HL-60/S4 (cell line): Measurements from ENCODE around the gene TMEM141.
"Not testable (repeated sequence)": the region's sequence is repeated elsewhere in the genome, so short reads cannot be mapped to it uniquely, and the experiment has no call there.

Experiments
- in situ Hi-C: fragments of 300-500 bp; cut with MboI; formaldehyde crosslinking; loops from 2 replicates; pipeline ENCODE4 v1.14.3; 2022; ENCODE audit warnings: low sequenced_read_pairs

Gene TMEM141

DNA sequence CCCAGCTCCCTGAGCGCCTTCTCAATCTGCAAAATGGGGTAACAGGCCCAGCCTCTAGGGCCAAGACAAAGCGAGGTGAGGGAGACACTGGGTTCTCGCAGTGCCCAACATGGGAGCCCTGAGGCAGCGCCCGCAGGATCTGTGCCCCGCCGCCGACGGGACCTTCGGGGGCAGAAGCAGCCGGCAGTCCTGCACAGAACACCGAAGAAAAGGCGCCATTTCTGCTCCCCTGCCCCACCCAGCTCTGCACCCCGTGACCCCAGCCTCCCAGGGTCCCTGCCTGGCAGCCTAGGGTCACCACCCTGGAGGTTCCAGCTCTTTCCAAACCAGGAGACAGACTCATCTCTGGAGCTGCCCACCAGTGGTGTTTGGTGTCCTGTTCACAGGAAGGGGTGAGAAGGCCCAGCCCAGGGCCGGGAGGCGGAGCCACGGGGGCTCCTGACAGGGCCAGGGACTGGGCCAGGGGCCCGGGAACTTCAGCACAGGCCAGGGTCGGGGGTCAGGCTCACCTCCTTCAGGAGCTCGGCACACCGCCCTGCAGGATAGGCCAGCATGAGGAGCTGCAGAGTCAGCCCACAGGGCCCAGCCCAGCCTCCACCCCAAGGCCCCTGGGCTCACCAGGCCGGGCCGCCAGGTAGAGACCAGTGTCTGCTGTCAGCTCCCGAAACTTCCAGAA is 36.4 kb upstream of the TMEM141 start:
- in situ Hi-C loops, result no loop called here

GRCh38 chr9:136755302-136756133 is 35.6 kb upstream of the TMEM141 start:
- in situ Hi-C loops, result not testable (repeated sequence)

DNA sequence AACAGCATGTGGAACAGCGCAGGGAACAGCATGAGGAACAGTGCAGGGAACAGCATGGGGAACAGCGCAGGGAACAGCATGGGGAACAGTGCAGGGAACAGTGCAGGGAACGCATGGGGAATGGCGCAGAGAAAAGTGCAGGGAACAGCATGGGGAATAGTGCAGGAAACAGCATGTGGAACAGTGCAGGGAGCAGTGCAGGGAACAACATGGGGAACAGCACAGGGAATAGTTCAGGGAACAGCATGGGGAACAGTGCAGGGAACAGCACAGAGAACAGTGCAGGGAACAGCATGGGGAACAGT is 35.1 kb upstream of the TMEM141 start:
- in situ Hi-C loops, result no loop called here

DNA sequence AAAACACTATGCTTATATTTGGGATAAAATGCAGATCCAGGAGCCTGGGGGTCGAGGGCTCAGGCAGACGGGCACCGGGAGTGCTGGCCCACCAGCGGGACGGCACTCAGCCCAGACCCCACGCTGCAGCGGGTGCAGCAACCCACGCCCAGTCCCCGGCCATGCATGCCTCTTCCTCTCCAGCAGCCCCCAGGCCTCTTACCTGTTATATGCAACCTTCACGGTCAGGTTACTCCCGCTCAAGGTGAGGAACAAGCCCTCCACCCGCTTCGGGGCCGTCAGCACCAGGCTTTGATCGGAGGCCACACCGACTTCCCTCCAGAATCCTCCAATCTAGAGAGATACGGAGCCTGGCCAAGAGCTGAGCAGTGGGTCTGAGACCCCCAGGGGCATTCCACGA is 34.3 kb upstream of the TMEM141 start:
- in situ Hi-C loops, result no loop called here

DNA sequence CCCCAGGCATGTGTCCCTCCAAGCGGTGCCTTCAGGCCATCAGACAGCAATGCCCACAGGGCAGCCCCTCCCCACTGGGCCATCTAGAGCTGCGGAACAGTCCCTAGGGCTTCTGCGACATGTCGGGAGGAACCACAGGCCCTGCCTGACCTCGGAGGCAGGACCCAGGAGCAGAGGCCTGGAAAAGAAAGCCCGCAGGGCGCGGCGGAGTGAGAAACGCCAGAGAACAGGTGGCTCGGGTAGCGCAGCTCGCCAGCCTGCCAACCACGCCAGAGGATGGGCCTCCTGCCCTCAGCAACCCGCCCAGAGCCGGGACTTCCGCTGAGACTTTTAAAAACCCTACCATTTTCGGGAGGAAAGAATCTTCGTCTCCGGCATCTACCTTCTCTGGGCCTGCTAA is 33.8 kb upstream of the TMEM141 start:
- in situ Hi-C loops, result no loop called here

DNA sequence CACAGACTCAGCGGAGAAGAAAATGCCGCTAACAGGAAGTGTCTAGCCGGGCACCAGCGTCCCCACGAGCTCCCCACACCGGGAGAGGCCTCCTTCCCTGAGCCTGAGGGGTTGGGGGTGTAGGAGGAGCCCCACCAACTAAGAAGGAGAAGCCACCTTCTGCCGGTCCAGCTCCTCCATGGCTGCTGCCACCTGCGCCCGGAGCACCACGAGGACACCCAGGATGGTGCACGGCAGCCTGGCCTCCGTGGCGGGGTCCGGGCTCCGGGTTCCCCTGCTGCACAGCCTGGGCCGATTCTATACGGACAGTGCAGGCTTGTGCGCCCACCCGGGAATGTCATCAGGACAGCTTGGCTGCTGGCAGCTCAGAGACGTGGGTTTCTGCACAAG is 33.4 kb upstream of the TMEM141 start:
- in situ Hi-C loops, result no loop called here

DNA sequence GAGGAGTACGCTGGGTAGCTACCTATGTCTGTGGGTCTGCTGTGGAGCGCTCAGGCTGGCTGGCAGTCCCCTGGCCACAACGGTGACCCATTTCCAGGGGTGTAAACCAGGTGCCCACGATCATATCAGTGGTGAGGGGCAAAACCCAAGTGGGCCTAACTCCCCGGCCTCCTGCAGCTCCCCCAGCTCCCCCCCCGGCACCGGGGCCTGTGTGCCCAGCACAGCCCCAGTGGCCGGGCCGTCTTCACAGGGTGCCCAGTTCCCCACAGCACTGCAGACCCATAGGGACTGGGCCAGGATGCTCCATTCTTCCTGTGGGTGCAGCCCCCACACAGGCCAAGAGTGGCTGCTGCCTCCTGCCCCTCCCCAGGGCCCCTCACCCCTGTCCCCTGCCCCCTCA is 32.1 kb upstream of the TMEM141 start:
- in situ Hi-C loops, result no loop called here

DNA sequence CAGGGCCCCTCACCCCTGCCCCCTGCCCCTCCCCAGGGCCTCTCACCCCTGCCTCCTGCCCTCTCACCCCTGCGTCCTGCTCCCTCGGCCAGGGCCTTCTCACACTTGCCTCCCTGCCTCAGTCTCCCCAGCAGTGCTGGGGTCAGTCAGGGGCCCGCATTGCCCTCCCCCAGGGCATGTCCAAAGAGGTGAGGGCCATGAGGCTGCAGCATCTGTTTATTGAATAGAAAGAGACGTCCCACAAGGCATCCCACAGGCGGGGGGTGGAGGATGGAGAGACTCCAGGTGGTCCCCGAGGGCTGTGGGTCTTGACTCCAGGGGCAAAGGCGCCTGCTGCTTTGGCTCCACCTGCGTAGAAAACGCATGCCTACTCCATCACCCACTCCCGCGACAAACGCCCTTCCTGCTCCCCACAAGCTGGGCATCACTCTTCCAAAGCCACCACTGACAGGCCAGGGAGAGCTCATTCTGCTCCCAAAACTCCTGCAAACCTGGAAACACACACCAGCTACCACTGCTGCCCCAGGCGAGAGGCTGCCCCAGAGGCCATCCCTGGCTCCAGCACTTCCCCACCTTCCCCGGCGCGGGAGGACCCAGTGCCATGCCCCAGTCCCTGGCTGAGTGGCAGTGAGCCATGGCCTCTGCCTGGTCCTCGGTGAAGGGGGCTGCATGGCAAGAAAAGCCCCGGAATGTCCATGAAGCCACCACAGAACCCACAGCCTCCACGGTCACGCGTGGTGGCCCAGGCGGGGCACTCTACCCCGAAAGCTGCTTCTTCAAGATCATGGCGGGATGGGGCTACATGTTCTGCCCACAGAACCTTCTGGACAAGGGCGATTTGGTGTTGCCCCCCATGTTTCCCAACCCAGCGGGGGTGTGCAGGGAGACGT is 31.5 kb upstream of the TMEM141 start:
- in situ Hi-C loops, result no loop called here

DNA sequence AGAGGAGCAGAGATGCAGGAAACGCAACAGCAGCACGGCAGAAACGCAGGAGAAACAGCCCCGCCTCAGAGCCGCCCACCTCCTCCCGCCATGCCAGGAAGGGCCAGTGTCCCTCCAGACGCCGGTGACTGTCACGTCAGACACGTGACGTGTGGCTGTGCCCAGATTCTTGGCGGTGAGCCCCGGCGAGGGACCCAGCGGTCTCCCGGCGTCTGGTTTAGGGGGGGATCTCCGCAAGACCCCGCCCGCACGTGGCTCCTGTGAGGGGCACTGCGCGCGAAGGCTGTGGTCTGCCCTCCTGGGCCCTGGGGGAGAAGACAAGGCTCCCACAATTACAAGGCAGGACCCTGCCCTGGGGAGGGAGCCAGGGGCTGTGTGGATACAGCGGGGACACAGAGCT is 30.7 kb upstream of the TMEM141 start:
- in situ Hi-C loops, result no loop called here

GRCh38 chr9:136760834-136761544 is 30.2 kb upstream of the TMEM141 start:
- in situ Hi-C loops, result not testable (repeated sequence)

GRCh38 chr9:136761545-136761981 is 29.6 kb upstream of the TMEM141 start:
- in situ Hi-C loops, result no loop called here

GRCh38 chr9:136762221-136762691 is 28.9 kb upstream of the TMEM141 start:
- in situ Hi-C loops, result no loop called here

- in situ Hi-C loops, result no loop called here
These were observed 28.1 kb upstream of the TMEM141 start for GRCh38 chr9:136762915-136763648.

DNA sequence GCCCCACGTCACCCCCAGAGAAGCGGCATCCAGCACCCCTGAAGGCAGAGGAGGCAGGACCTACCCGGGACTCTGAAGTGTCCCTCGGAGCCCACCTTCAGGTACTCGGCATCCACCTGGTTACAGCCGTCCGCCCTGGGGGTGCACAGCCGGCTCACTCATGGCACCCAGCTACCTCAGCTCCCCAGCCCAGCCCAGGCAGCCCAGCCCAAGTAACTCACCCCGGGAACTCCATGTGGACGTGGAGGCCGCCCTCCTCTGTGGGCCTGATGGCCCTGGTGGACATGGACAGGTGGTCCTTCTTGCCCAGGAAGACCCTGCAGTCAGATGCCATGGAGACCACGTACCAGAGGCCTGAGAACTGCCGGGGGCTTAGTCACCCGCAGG is 27.5 kb upstream of the TMEM141 start:
- in situ Hi-C loops, result no loop called here

- in situ Hi-C loops, result no loop called here
These were observed 26.7 kb upstream of the TMEM141 start, which contains the start of gene LCN15 for GRCh38 chr9:136764301-136764891. LCN15 (minus strand) TSS chr9:136764518; CDS start chr9:136764488, 30 bp downstream.

DNA sequence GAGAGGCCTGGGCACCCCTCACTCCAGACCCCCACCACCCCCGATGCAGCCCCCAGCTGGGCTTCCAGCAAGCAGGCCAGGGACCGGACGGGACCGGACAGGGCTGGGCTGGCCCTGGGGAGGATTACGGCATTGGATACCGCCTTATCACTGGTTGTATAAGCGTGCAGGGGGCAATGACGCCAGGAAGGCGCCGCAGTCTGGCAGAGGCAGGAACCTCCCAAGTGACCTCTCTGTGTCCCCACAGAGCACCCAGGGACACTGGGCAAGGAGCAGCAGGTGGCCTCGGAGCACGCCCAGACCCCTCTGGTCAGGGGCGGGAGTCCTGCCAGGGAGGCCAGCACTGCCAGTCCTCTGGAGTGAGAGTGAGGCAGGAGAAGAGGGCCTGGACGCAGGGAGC is 26.1 kb upstream of the TMEM141 start:
- in situ Hi-C loops, result no loop called here

DNA sequence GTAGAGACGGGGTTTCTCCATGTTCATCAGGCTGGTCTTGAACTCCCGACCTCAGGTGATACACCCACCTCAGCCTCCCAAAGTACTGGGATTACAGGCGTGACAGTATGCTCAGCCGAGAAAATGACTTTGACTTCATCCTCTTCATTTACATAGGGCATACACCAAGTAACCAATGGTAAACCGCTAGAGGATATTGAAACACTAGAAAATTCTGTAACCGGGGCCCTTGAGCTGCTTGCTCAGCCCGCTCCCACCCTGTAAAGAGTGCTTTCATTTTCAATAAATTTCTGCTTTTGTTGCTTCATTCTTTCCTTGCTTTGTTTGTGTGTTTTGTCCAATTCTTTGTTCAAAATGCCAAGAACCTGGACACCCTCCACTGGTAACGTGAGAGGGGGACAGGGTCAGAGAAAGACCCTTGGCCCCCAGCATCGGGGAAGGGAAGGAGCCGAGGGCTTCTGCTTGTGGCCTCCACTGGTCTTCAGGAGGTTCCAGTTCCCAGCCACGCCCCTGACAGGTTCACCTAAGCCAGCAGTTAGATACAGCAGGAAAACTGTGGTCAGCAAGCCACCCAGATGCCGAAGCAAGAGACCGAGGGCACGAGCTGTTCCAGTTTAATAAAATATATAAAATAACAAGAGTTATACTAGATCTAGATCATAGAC is 25.3 kb upstream of the TMEM141 start:
- in situ Hi-C loops, result not testable (repeated sequence)

DNA sequence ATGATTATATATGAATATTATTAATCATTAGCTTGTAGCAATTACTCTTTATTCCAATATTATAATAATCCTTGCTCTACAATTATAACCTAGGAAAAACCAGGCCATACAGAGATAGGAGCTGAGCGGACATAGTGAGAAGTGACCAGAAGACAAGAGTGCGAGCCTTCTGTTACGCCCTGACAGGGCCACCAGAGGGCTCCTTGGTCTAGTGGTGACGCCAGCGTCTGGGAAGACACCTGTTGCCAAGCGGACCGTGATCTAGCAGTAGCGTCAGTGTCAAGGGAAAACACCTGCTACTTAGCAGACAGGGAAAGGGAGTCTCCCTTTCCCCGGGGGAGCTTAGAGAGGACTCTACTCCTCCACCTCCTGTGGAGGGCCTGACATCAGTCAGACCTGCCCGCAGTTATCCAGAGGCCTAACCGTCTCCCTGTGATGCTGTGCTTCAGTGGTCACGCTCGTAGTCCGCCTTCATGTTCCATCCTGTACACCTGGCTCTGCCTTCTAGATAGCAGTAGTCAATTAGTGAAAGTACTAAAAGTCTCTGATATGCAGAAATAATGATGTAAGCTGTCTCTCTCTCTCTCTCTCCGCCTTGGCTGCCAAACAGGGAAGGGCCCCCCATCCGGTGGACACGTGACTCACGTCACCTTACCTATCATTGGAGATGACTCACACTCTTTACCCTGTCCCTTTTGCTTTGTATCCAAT is 24.6 kb upstream of the TMEM141 start:
- in situ Hi-C loops, result not testable (repeated sequence)
